ENCODE measurements around the gene FOXO6. TPM values are rescaled to one million over a fixed set of nuclear protein-coding genes. Genes with fewer than 3 reads are reported as not detected.
A peak's percentile ranks its signal among the peaks of the same experiment; 100 is the strongest.

Gene FOXO6
- total and polyA plus RNA-seq, 9 of the 15 experiments (the other 6 are each of a cell fraction or from before 2014, with no cell fraction given): 0.04 to 0.31 (median 0.12) TPM; not detected in 5

DNA sequence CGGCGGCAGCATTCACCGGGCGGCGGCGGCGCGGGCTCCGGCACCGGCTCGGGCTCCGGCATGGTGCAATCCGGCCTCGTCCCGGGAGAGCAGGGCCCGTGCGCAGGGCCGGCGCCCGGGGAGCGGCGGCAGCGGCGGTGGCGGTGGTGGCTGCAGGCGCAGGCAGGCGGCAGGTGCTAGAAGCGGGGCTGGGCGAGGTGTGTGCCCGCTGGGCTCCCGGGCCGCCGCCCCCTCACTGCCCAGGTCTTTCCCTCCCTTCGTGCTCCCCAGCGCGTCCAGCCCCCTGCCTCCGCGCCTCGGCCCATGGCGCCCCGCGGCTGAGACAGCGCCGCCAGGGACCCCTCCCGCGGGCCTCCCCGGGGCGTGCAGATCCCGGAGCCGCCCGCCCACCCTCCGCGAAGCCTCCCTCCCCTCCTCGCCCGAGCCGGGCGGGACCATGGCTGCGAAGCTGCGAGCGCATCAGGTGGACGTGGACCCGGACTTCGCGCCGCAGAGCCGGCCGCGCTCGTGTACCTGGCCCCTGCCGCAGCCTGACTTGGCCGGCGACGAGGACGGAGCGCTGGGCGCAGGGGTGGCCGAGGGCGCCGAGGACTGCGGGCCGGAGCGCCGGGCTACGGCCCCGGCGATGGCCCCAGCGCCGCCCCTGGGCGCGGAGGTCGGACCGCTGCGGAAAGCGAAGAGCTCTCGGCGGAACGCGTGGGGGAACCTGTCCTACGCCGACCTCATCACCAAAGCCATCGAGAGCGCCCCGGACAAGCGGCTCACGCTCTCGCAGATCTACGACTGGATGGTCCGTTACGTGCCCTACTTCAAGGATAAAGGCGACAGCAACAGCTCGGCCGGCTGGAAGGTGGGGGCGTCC lies 492 bp downstream of the FOXO6 start (continued):
- TF ChIP-seq ZFPM2 (CRISPR knock-in tag; IDR thresholded peaks at IDR 0.05): no peak
- TF ChIP-seq, protein P1, sequence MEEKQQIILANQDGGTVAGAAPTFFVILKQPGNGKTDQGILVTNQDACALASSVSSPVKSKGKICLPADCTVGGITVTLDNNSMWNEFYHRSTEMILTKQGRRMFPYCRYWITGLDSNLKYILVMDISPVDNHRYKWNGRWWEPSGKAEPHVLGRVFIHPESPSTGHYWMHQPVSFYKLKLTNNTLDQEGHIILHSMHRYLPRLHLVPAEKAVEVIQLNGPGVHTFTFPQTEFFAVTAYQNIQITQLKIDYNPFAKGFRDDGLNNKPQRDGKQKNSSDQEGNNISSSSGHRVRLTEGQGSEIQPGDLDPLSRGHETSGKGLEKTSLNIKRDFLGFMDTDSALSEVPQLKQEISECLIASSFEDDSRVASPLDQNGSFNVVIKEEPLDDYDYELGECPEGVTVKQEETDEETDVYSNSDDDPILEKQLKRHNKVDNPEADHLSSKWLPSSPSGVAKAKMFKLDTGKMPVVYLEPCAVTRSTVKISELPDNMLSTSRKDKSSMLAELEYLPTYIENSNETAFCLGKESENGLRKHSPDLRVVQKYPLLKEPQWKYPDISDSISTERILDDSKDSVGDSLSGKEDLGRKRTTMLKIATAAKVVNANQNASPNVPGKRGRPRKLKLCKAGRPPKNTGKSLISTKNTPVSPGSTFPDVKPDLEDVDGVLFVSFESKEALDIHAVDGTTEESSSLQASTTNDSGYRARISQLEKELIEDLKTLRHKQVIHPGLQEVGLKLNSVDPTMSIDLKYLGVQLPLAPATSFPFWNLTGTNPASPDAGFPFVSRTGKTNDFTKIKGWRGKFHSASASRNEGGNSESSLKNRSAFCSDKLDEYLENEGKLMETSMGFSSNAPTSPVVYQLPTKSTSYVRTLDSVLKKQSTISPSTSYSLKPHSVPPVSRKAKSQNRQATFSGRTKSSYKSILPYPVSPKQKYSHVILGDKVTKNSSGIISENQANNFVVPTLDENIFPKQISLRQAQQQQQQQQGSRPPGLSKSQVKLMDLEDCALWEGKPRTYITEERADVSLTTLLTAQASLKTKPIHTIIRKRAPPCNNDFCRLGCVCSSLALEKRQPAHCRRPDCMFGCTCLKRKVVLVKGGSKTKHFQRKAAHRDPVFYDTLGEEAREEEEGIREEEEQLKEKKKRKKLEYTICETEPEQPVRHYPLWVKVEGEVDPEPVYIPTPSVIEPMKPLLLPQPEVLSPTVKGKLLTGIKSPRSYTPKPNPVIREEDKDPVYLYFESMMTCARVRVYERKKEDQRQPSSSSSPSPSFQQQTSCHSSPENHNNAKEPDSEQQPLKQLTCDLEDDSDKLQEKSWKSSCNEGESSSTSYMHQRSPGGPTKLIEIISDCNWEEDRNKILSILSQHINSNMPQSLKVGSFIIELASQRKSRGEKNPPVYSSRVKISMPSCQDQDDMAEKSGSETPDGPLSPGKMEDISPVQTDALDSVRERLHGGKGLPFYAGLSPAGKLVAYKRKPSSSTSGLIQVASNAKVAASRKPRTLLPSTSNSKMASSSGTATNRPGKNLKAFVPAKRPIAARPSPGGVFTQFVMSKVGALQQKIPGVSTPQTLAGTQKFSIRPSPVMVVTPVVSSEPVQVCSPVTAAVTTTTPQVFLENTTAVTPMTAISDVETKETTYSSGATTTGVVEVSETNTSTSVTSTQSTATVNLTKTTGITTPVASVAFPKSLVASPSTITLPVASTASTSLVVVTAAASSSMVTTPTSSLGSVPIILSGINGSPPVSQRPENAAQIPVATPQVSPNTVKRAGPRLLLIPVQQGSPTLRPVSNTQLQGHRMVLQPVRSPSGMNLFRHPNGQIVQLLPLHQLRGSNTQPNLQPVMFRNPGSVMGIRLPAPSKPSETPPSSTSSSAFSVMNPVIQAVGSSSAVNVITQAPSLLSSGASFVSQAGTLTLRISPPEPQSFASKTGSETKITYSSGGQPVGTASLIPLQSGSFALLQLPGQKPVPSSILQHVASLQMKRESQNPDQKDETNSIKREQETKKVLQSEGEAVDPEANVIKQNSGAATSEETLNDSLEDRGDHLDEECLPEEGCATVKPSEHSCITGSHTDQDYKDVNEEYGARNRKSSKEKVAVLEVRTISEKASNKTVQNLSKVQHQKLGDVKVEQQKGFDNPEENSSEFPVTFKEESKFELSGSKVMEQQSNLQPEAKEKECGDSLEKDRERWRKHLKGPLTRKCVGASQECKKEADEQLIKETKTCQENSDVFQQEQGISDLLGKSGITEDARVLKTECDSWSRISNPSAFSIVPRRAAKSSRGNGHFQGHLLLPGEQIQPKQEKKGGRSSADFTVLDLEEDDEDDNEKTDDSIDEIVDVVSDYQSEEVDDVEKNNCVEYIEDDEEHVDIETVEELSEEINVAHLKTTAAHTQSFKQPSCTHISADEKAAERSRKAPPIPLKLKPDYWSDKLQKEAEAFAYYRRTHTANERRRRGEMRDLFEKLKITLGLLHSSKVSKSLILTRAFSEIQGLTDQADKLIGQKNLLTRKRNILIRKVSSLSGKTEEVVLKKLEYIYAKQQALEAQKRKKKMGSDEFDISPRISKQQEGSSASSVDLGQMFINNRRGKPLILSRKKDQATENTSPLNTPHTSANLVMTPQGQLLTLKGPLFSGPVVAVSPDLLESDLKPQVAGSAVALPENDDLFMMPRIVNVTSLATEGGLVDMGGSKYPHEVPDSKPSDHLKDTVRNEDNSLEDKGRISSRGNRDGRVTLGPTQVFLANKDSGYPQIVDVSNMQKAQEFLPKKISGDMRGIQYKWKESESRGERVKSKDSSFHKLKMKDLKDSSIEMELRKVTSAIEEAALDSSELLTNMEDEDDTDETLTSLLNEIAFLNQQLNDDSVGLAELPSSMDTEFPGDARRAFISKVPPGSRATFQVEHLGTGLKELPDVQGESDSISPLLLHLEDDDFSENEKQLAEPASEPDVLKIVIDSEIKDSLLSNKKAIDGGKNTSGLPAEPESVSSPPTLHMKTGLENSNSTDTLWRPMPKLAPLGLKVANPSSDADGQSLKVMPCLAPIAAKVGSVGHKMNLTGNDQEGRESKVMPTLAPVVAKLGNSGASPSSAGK (IDR thresholded peaks at IDR 0.05): peak; percentile 69
- TF ChIP-seq HNRNPLL (IDR thresholded peaks at IDR 0.05; ENCODE audit: low read depth, low read length, poor library complexity, severe bottlenecking): peak; percentile 51
- peak; percentile 6; the same call in 1 of the 2 replicates for TF ChIP-seq RB1 (IDR thresholded peaks at IDR 0.05; ENCODE audit: low read depth)
- no peak for TF ChIP-seq BRCA1 (IDR thresholded peaks at IDR 0.05)
- TF ChIP-seq BRCA1 (CRISPR knock-in tag; IDR thresholded peaks at IDR 0.05): peak; percentile 44; the same call in 1 of the 2 replicates
- TF ChIP-seq SIRT6 (IDR thresholded peaks at IDR 0.05; ENCODE audit: low read depth, low read length): no peak
- TF ChIP-seq JUN (IDR thresholded peaks at IDR 0.05; ENCODE audit: borderline replicate concordance, low read depth, low read length): no peak
- TF ChIP-seq JUN (CRISPR knock-in tag; IDR thresholded peaks at IDR 0.05; ENCODE audit: borderline replicate concordance): 0 out of 2 replicates have a peak, but pooled peaks have one; percentile 51
- TF ChIP-seq EWSR1 (IDR thresholded peaks at IDR 0.05; ENCODE audit: borderline replicate concordance, low read depth, partially characterized antibody): no peak
- 0 out of 2 replicates have a peak, but pooled peaks have one; percentile 11 for TF ChIP-seq ZBTB7A (IDR thresholded peaks at IDR 0.05; ENCODE audit: borderline replicate concordance, control insufficient read depth, low read depth, low read length)
- peak; percentile 40; the same call in 1 of the 2 replicates for TF ChIP-seq NR2C2 (CRISPR knock-in tag; IDR thresholded peaks at IDR 0.05)
- TF ChIP-seq NR2C2 (tag; IDR thresholded peaks at IDR 0.05): no peak
- TF ChIP-seq HMGN3 (IDR thresholded peaks at IDR 0.05; ENCODE audit: borderline replicate concordance, extremely low read depth, insufficient read length, low read depth, low read length): peak; percentile 26

All from K562 (cell line).